ENCODE measurements around the gene GPC5. TPM values are rescaled to one million over a fixed set of nuclear protein-coding genes. Genes with fewer than 3 reads are reported as not detected.
A peak's percentile ranks its signal among the peaks of the same experiment; 100 is the strongest.

The GPC5 gene
- total and polyA plus RNA-seq, 9 of the 15 experiments (the other 6 are each of a cell fraction or from before 2014, with no cell fraction given), result 0.18 to 0.27 TPM; not detected in 7

DNA sequence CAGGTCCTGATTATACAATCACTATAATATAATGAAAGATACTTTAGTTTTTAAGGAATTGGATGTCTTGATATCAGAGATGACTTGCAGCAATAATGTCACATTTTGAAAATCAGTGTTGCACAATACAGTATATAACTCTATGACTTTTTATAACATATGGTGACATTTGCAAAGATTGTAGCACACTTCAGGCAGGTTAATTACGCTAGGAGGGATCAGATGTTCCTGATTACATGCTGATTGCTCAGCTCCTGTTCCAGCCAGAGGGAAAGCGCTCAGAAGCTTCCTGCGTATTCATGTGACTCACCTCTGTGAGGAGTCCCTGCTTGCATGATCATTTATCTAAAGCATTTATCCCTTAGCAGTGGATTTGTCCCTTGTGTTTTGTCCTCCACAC lies 265.6 kb downstream of the GPC5 start:
- H3K27me3 ChIP-seq (ENCODE audit: control insufficient read depth in 2 of 2, insufficient read depth in 2 of 2, low read length in 2 of 2), result no peaks in the 10 kb centered on the region
- no peaks in the 10 kb centered on the region for H4K20me1 ChIP-seq (replicated peaks; ENCODE audit: control insufficient read depth, insufficient read depth, low read length)
- H3K36me3 ChIP-seq (ENCODE audit: control insufficient read depth, insufficient read depth, low read length), result no peaks in the 10 kb centered on the region
- no peaks in the 10 kb centered on the region for H3K79me2 ChIP-seq (ENCODE audit: control insufficient read depth, insufficient read depth, low read length)
- H3K4me3 ChIP-seq, result no peak overlapping the region
- WGBS (ENCODE audit: insufficient coverage, low coverage, missing lambda C conversion rate), result 1% methylated on average over 3 of the region's 3 CpGs
- in situ Hi-C loops (cut with MboI) (no loop called here), intact Hi-C loops (cut with micrococcal nuclease) (no loop called here)
- H3K4me1 ChIP-seq (replicated peaks in 1 of 2; ENCODE audit: control insufficient read depth in 2 of 2, insufficient read depth in 2 of 2, low read length in 2 of 2), result no peaks in the 10 kb centered on the region
- no peaks in the 10 kb centered on the region; the same call in 1 of the 2 replicates for H3K9me3 ChIP-seq (replicated peaks; ENCODE audit: control insufficient read depth, insufficient read depth, low read depth, low read length)
- no peak overlapping the region for H2AFZ ChIP-seq (ENCODE audit: low read depth, low read length)
- TF ChIP-seq CBX1 (IDR thresholded peaks at IDR 0.05; ENCODE audit: low read depth), result no peak
- peak; percentile 93 for TF ChIP-seq CEBPB (tag; IDR thresholded peaks at IDR 0.05)
- no peak for TF ChIP-seq CEBPG (CRISPR knock-in tag; IDR thresholded peaks at IDR 0.05)
- peak in 1 of 2 experiments; percentile 67; a peak in 2 of 4 replicates for TF ChIP-seq CEBPG (tag; conservative IDR thresholded peaks at IDR 0.05 in 1 of 2, IDR thresholded peaks at IDR 0.05 in 1 of 2)
- TF ChIP-seq ZNF644 (tag; IDR thresholded peaks at IDR 0.05; ENCODE audit: low read depth), result 0 out of 2 replicates have a peak, but pooled peaks have one; percentile 24
- no peak for TF ChIP-seq SMC3 (conservative IDR thresholded peaks at IDR 0.05; ENCODE audit: insufficient read depth, low read depth, low read length)
- FAIRE-seq (no peak), DNase-seq (ENCODE audit: extremely low read depth in 1 of 4, low spot score in 3 of 4) (no peak), ATAC-seq (no peak)
- no peak overlapping the region for H3K27ac ChIP-seq (ENCODE audit: extremely low read depth, low read depth, low read length)
- no peak overlapping the region for H3K4me2 ChIP-seq (ENCODE audit: insufficient read depth, low read length)
- no peaks in the 10 kb centered on the region for H3K9me1 ChIP-seq (ENCODE audit: control insufficient read depth, insufficient read depth, low read length)
- CTCF ChIA-PET (ENCODE audit: low intra/inter-chr PET ratio), result no interaction called here
- POLR2A ChIA-PET, result interaction anchor here (0.8 kb wide), 1 partner anchor 61 kb away, joined by 3 read pairs; no protein-coding TSS in a partner anchor
- no TSS peak for BruUV-seq (replicated peaks)
- H3K9ac ChIP-seq (ENCODE audit: insufficient read depth in 1 of 2, low read depth in 2 of 2, low read length in 2 of 2), result no peak overlapping the region

DNA sequence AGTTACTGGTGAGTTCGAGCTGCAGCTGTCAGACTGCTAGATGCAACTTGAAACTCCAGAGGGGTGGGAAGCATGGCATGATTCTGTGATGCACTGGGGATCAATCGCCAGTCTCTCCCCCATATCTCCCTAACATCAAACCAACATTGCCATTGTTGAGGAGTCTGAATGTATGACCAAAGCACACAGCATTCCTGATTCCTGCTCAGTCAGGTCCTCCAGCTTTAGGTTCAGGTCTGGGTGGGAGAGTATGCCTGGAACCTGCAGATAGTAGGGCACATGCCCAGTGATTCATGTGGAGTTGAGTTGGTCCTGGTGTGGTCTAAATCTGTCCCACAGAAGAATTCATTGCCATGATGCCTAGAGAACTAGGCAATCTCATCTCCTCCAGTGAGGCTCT lies 269.1 kb downstream of the GPC5 start:
- no peak for ATAC-seq
- Histone ChIP-seq H3K27ac (ENCODE audit: extremely low read depth, low read depth, low read length) (no peak overlapping the region), H3K4me1 (replicated peaks in 1 of 2; ENCODE audit: control insufficient read depth in 2 of 2, insufficient read depth in 2 of 2, low read length in 2 of 2) (no peaks in the 10 kb centered on the region), H3K9me3 (replicated peaks; ENCODE audit: control insufficient read depth, insufficient read depth, low read depth, low read length) (no peaks in the 10 kb centered on the region; the same call in 1 of the 2 replicates), H3K79me2 (ENCODE audit: control insufficient read depth, insufficient read depth, low read length) (no peaks in the 10 kb centered on the region), H3K4me3 (no peak overlapping the region), H2AFZ (ENCODE audit: low read depth, low read length) (no peak overlapping the region), H4K20me1 (replicated peaks; ENCODE audit: control insufficient read depth, insufficient read depth, low read length) (no peaks in the 10 kb centered on the region), H3K9me1 (ENCODE audit: control insufficient read depth, insufficient read depth, low read length) (no peaks in the 10 kb centered on the region), H3K36me3 (ENCODE audit: control insufficient read depth, insufficient read depth, low read length) (no peaks in the 10 kb centered on the region), H3K4me2 (ENCODE audit: insufficient read depth, low read length) (no peak overlapping the region), H3K9ac (ENCODE audit: insufficient read depth in 1 of 2, low read depth in 2 of 2, low read length in 2 of 2) (no peak overlapping the region), H3K27me3 (ENCODE audit: control insufficient read depth in 2 of 2, insufficient read depth in 2 of 2, low read length in 2 of 2) (no peaks in the 10 kb centered on the region)
- 0% methylated on average over 2 of the region's 2 CpGs for whole genome bisulfite sequencing (ENCODE audit: insufficient coverage, low coverage, missing lambda C conversion rate)
- no TSS peak for BruUV-seq (replicated peaks)
- no peak for DNase-seq (ENCODE audit: extremely low read depth in 1 of 4, low spot score in 3 of 4)
- no peak for FAIRE-seq
- in situ Hi-C loops (cut with MboI), result no loop called here
- ChIA-PET POLR2A (interaction anchor here (0.5 kb wide), 1 partner anchor 235 kb away, joined by 3 read pairs; no protein-coding TSS in a partner anchor), CTCF (ENCODE audit: low intra/inter-chr PET ratio) (no interaction called here)
- intact Hi-C loops (cut with micrococcal nuclease), result no loop called here
- TF ChIP-seq, protein P1, sequence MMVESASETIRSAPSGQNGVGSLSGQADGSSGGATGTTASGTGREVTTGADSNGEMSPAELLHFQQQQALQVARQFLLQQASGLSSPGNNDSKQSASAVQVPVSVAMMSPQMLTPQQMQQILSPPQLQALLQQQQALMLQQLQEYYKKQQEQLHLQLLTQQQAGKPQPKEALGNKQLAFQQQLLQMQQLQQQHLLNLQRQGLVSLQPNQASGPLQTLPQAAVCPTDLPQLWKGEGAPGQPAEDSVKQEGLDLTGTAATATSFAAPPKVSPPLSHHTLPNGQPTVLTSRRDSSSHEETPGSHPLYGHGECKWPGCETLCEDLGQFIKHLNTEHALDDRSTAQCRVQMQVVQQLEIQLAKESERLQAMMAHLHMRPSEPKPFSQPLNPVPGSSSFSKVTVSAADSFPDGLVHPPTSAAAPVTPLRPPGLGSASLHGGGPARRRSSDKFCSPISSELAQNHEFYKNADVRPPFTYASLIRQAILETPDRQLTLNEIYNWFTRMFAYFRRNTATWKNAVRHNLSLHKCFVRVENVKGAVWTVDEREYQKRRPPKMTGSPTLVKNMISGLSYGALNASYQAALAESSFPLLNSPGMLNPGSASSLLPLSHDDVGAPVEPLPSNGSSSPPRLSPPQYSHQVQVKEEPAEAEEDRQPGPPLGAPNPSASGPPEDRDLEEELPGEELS (CRISPR knock-in tag; IDR thresholded peaks at IDR 0.05; ENCODE audit: borderline replicate concordance), result no peak
- TF ChIP-seq NR2C1 (IDR thresholded peaks at IDR 0.05) (no peak), NR2C1 (tag; IDR thresholded peaks at IDR 0.05) (no peak), FOXJ2 (tag; IDR thresholded peaks at IDR 0.05) (no peak), MCM3 (IDR thresholded peaks at IDR 0.05) (0 out of 2 replicates have a peak, but pooled peaks have one; percentile 55), KAT2B (IDR thresholded peaks at IDR 0.05; ENCODE audit: low read depth, low read length) (no peak), RHOXF2B (CRISPR knock-in tag; conservative IDR thresholded peaks at IDR 0.05) (no peak), CBX1 (IDR thresholded peaks at IDR 0.05; ENCODE audit: low read depth) (no peak), SP1 (CRISPR knock-in tag; IDR thresholded peaks at IDR 0.05) (no peak)
- TF ChIP-seq, protein P2, sequence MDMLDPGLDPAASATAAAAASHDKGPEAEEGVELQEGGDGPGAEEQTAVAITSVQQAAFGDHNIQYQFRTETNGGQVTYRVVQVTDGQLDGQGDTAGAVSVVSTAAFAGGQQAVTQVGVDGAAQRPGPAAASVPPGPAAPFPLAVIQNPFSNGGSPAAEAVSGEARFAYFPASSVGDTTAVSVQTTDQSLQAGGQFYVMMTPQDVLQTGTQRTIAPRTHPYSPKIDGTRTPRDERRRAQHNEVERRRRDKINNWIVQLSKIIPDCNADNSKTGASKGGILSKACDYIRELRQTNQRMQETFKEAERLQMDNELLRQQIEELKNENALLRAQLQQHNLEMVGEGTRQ (CRISPR knock-in tag; IDR thresholded peaks at IDR 0.05), result peak; percentile 8; the same call in 1 of the 2 replicates
